ENCODE data around the gene VTI1A.

Gene VTI1A

GRCh38 chr10:112769611-112770370 is 322.8 kb downstream of the VTI1A start:
- Histone ChIP-seq H3K4me3 (ENCODE audit: low read length) (no peak overlapping the region), H3K27ac (ENCODE audit: low read length) (no peak overlapping the region), H3K9ac (ENCODE audit: low read length) (no peak overlapping the region), H3K4me1 (ENCODE audit: control insufficient read depth, low read depth, low read length) (peaks cover 13% of the 10 kb centered on the region), H3K27me3 (ENCODE audit: control insufficient read depth, insufficient read depth, low read length) (no peaks in the 10 kb centered on the region), H3K36me3 (ENCODE audit: control insufficient read depth, low read depth, low read length) (no peaks in the 10 kb centered on the region), H3K9me3 (ENCODE audit: control insufficient read depth, low read depth, low read length) (no peaks in the 10 kb centered on the region)

- no peak overlapping the region for H3K27ac ChIP-seq (ENCODE audit: low read length)
- no peak overlapping the region for H3K9ac ChIP-seq (ENCODE audit: low read length)
- no peaks in the 10 kb centered on the region for H3K36me3 ChIP-seq (ENCODE audit: control insufficient read depth, low read depth, low read length)
- peaks cover 9% of the 10 kb centered on the region for H3K4me1 ChIP-seq (ENCODE audit: control insufficient read depth, low read depth, low read length)
- no peaks in the 10 kb centered on the region for H3K9me3 ChIP-seq (ENCODE audit: control insufficient read depth, low read depth, low read length)
- H3K27me3 ChIP-seq (ENCODE audit: control insufficient read depth, insufficient read depth, low read length): no peaks in the 10 kb centered on the region
- H3K4me3 ChIP-seq (ENCODE audit: low read length): no peak overlapping the region
Measured at GRCh38 chr10:112771733-112772132, 324.7 kb downstream of the VTI1A start.

GRCh38 chr10:112773783-112774182 is 326.8 kb downstream of the VTI1A start:
- H3K4me3 ChIP-seq (ENCODE audit: low read length): no peak overlapping the region
- H3K9me3 ChIP-seq (ENCODE audit: control insufficient read depth, low read depth, low read length): no peaks in the 10 kb centered on the region
- H3K27ac ChIP-seq (ENCODE audit: low read length): no peak overlapping the region
- no peaks in the 10 kb centered on the region for H3K27me3 ChIP-seq (ENCODE audit: control insufficient read depth, insufficient read depth, low read length)
- no peak overlapping the region for H3K9ac ChIP-seq (ENCODE audit: low read length)
- H3K36me3 ChIP-seq (ENCODE audit: control insufficient read depth, low read depth, low read length): no peaks in the 10 kb centered on the region
- H3K4me1 ChIP-seq (ENCODE audit: control insufficient read depth, low read depth, low read length): no peaks in the 10 kb centered on the region

GRCh38 chr10:112774210-112774609 is 327.2 kb downstream of the VTI1A start:
- Histone ChIP-seq H3K27me3 (ENCODE audit: control insufficient read depth, insufficient read depth, low read length) (no peaks in the 10 kb centered on the region), H3K36me3 (ENCODE audit: control insufficient read depth, low read depth, low read length) (no peaks in the 10 kb centered on the region), H3K9ac (ENCODE audit: low read length) (no peak overlapping the region), H3K4me1 (ENCODE audit: control insufficient read depth, low read depth, low read length) (no peaks in the 10 kb centered on the region), H3K4me3 (ENCODE audit: low read length) (no peak overlapping the region), H3K27ac (ENCODE audit: low read length) (no peak overlapping the region), H3K9me3 (ENCODE audit: control insufficient read depth, low read depth, low read length) (no peaks in the 10 kb centered on the region)

- no peak overlapping the region for H3K4me3 ChIP-seq (ENCODE audit: low read length)
- no peaks in the 10 kb centered on the region for H3K27me3 ChIP-seq (ENCODE audit: control insufficient read depth, insufficient read depth, low read length)
- H3K27ac ChIP-seq (ENCODE audit: low read length): no peak overlapping the region
- H3K4me1 ChIP-seq (ENCODE audit: control insufficient read depth, low read depth, low read length): no peaks in the 10 kb centered on the region
- no peak overlapping the region for H3K9ac ChIP-seq (ENCODE audit: low read length)
- no peaks in the 10 kb centered on the region for H3K9me3 ChIP-seq (ENCODE audit: control insufficient read depth, low read depth, low read length)
- H3K36me3 ChIP-seq (ENCODE audit: control insufficient read depth, low read depth, low read length): no peaks in the 10 kb centered on the region
Measured at GRCh38 chr10:112774798-112775197, 327.8 kb downstream of the VTI1A start.

GRCh38 chr10:112775381-112775780 is 328.4 kb downstream of the VTI1A start:
- H3K4me3 ChIP-seq (ENCODE audit: low read length): no peak overlapping the region
- H3K4me1 ChIP-seq (ENCODE audit: control insufficient read depth, low read depth, low read length): no peaks in the 10 kb centered on the region
- no peaks in the 10 kb centered on the region for H3K9me3 ChIP-seq (ENCODE audit: control insufficient read depth, low read depth, low read length)
- H3K27ac ChIP-seq (ENCODE audit: low read length): no peak overlapping the region
- no peak overlapping the region for H3K9ac ChIP-seq (ENCODE audit: low read length)
- no peaks in the 10 kb centered on the region for H3K36me3 ChIP-seq (ENCODE audit: control insufficient read depth, low read depth, low read length)
- no peaks in the 10 kb centered on the region for H3K27me3 ChIP-seq (ENCODE audit: control insufficient read depth, insufficient read depth, low read length)

- H3K4me3 ChIP-seq (ENCODE audit: low read length): no peak overlapping the region
- no peak overlapping the region for H3K9ac ChIP-seq (ENCODE audit: low read length)
- no peaks in the 10 kb centered on the region for H3K27me3 ChIP-seq (ENCODE audit: control insufficient read depth, insufficient read depth, low read length)
- no peaks in the 10 kb centered on the region for H3K36me3 ChIP-seq (ENCODE audit: control insufficient read depth, low read depth, low read length)
- H3K9me3 ChIP-seq (ENCODE audit: control insufficient read depth, low read depth, low read length): no peaks in the 10 kb centered on the region
- H3K27ac ChIP-seq (ENCODE audit: low read length): no peak overlapping the region
- H3K4me1 ChIP-seq (ENCODE audit: control insufficient read depth, low read depth, low read length): no peaks in the 10 kb centered on the region
Measured at GRCh38 chr10:112775892-112776674, 329.1 kb downstream of the VTI1A start.

- Histone ChIP-seq H3K27ac (ENCODE audit: low read length) (no peak overlapping the region), H3K4me1 (ENCODE audit: control insufficient read depth, low read depth, low read length) (no peaks in the 10 kb centered on the region), H3K27me3 (ENCODE audit: control insufficient read depth, insufficient read depth, low read length) (no peaks in the 10 kb centered on the region), H3K36me3 (ENCODE audit: control insufficient read depth, low read depth, low read length) (no peaks in the 10 kb centered on the region), H3K9me3 (ENCODE audit: control insufficient read depth, low read depth, low read length) (no peaks in the 10 kb centered on the region), H3K4me3 (ENCODE audit: low read length) (no peak overlapping the region), H3K9ac (ENCODE audit: low read length) (no peak overlapping the region)
Measured at GRCh38 chr10:112778579-112778978, 331.6 kb downstream of the VTI1A start.

- H3K9me3 ChIP-seq (ENCODE audit: control insufficient read depth, low read depth, low read length): no peaks in the 10 kb centered on the region
- no peaks in the 10 kb centered on the region for H3K36me3 ChIP-seq (ENCODE audit: control insufficient read depth, low read depth, low read length)
- H3K4me3 ChIP-seq (ENCODE audit: low read length): no peak overlapping the region
- H3K27ac ChIP-seq (ENCODE audit: low read length): no peak overlapping the region
- no peaks in the 10 kb centered on the region for H3K27me3 ChIP-seq (ENCODE audit: control insufficient read depth, insufficient read depth, low read length)
- H3K4me1 ChIP-seq (ENCODE audit: control insufficient read depth, low read depth, low read length): no peaks in the 10 kb centered on the region
- no peak overlapping the region for H3K9ac ChIP-seq (ENCODE audit: low read length)
Measured at GRCh38 chr10:112779025-112779770, 332.2 kb downstream of the VTI1A start.

- Histone ChIP-seq H3K36me3 (ENCODE audit: control insufficient read depth, low read depth, low read length) (no peaks in the 10 kb centered on the region), H3K4me3 (ENCODE audit: low read length) (no peak overlapping the region), H3K9ac (ENCODE audit: low read length) (no peak overlapping the region), H3K27me3 (ENCODE audit: control insufficient read depth, insufficient read depth, low read length) (no peaks in the 10 kb centered on the region), H3K27ac (ENCODE audit: low read length) (no peak overlapping the region), H3K9me3 (ENCODE audit: control insufficient read depth, low read depth, low read length) (no peaks in the 10 kb centered on the region), H3K4me1 (ENCODE audit: control insufficient read depth, low read depth, low read length) (no peaks in the 10 kb centered on the region)
Measured at GRCh38 chr10:112782200-112782907, 335.3 kb downstream of the VTI1A start.
